Measurements from ENCODE around the gene MTO1. TPM values are rescaled to one million over a fixed set of nuclear protein-coding genes. Genes with fewer than 3 reads are reported as not detected.
"Not testable (repeated sequence)": the region's sequence is repeated elsewhere in the genome, so short reads cannot be mapped to it uniquely, and the experiment has no call there.

The MTO1 gene
- total RNA-seq, 2 experiments from 2014 or later: 63.8 to 72.5 TPM

DNA sequence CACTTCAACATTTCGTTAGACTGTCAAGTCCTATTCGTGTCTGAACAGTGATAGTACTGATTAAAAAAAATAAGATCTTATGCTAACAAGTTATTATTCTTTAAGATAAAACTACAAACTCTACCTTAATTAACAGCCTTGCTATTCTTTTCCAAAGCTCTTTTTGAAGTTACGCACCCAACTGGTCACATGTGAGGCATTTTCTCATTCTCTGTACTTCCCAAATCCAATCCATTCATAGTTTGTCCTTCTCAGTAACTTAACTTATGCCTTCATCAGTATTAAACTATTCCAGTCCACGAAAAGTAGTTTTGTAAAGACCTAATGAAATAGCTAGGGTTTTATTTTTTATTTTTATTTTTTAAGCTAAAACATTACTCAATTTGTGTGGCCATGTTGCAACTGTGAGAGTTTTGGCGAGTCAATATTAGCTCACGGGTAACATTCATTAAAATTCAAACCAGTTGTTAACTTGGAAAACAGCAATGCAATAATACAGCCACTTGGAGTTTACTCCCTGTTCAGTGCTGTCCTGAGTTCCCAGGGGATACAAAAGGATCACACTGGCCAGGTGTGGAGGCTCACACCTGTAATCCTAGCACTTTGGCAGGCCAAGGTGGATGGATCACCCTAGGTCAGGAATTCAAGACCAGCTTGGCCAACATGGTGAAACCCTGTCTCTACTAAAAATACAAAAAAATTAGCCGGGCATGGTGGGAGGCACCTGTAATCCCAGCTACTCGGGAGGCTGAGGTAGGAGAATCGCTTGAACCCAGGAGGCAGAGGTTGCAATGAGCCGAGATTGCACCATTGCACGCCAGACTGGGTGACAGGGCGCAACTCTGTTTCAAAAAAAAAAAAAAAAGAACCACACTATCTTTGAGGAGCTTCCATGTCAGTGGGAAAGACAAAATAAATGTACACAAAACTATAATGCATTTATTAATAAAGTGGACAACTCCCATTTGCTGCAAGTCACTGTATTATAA, 87.2 kb downstream of the MTO1 start:
- TF ChIP-seq, protein P1, sequence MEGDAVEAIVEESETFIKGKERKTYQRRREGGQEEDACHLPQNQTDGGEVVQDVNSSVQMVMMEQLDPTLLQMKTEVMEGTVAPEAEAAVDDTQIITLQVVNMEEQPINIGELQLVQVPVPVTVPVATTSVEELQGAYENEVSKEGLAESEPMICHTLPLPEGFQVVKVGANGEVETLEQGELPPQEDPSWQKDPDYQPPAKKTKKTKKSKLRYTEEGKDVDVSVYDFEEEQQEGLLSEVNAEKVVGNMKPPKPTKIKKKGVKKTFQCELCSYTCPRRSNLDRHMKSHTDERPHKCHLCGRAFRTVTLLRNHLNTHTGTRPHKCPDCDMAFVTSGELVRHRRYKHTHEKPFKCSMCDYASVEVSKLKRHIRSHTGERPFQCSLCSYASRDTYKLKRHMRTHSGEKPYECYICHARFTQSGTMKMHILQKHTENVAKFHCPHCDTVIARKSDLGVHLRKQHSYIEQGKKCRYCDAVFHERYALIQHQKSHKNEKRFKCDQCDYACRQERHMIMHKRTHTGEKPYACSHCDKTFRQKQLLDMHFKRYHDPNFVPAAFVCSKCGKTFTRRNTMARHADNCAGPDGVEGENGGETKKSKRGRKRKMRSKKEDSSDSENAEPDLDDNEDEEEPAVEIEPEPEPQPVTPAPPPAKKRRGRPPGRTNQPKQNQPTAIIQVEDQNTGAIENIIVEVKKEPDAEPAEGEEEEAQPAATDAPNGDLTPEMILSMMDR (conservative IDR thresholded peaks at IDR 0.05; ENCODE audit: low read length): 0 out of 2 replicates have a peak, but pooled peaks have one; percentile 28
- TF ChIP-seq EZH2phosphoT487 (IDR thresholded peaks at IDR 0.05; ENCODE audit: borderline replicate concordance, low read depth, low read length): no peak
- BruUV-seq (replicated peaks): no TSS peak

DNA sequence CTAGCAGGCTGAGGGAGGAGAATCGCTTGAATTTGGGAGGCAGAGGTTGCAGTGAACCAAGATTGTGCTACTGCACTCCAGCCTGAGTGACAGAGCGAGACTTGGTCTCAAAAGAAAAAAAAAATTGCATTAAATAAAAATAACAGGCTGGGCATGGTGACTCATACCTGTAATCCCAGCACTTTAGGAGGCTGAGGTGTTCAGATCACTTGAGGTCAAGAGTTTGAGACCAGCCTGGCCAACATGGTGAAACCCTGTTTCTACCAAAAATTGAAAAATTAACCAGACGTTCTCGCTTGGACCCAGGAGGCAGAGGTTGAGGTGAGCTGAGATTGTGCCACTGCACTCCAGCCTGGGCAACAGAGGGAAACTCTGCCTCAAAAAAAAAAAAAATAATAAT, 89.6 kb downstream of the MTO1 start:
- intact Hi-C loops (cut with micrococcal nuclease; ENCODE audit: unreplicated experiment); H3K27ac ChIP-seq (ENCODE audit: low read depth, low read length, poor library complexity, severe bottlenecking); H3K4me2 ChIP-seq (ENCODE audit: low read length); H4K20me1 ChIP-seq (ENCODE audit: insufficient read depth, low read length); H3K4me1 ChIP-seq (ENCODE audit: insufficient read depth, low read length, poor library complexity, severe bottlenecking); H3K79me2 ChIP-seq (ENCODE audit: insufficient read depth, low read depth, low read length); H3K4me3 ChIP-seq (ENCODE audit: low read depth, low read length, poor library complexity, severe bottlenecking); H3K9me3 ChIP-seq (ENCODE audit: low read length); BruUV-seq (replicated peaks); H3K36me3 ChIP-seq (ENCODE audit: insufficient read depth, low read length); DNase-seq (ENCODE audit: low spot score); H3K9me2 ChIP-seq (ENCODE audit: insufficient read depth, low read length); H2AFZ ChIP-seq (ENCODE audit: low read length); CTCF ChIA-PET (ENCODE audit: unreplicated experiment): not testable (repeated sequence)
- POLR2A ChIA-PET: interaction anchor here (0.5 to 1.0 kb wide), 2 partner anchors 30 to 56 kb away, joined by 3 read pairs; no protein-coding TSS in a partner anchor

More for the DNA sequence above, 87.2 kb downstream of the MTO1 start:
- H3K9me2 ChIP-seq (ENCODE audit: insufficient read depth, low read length): no peaks in the 10 kb centered on the region
- ChIA-PET CTCF (ENCODE audit: unreplicated experiment) (interaction anchor here (0.8 to 1.1 kb wide), 2 partner anchors 9 to 31 kb away, joined by 3 to 4 read pairs; no protein-coding TSS in a partner anchor), POLR2A (interaction anchor here (0.6 to 1.7 kb wide), 11 partner anchors 12 to 1981 kb away, joined by 3 to 7 read pairs (median 3); no protein-coding TSS in a partner anchor)
- intact Hi-C loops (cut with micrococcal nuclease; ENCODE audit: unreplicated experiment): no loop called here
- no peaks in the 10 kb centered on the region for H3K79me2 ChIP-seq (ENCODE audit: insufficient read depth, low read depth, low read length)
- H3K4me3 ChIP-seq (ENCODE audit: low read depth, low read length, poor library complexity, severe bottlenecking): no peak overlapping the region
- no peaks in the 10 kb centered on the region for H3K4me1 ChIP-seq (ENCODE audit: insufficient read depth, low read length, poor library complexity, severe bottlenecking)
- no peaks in the 10 kb centered on the region for H3K9me3 ChIP-seq (ENCODE audit: low read length)
- H3K4me2 ChIP-seq (ENCODE audit: low read length): no peak overlapping the region
- H2AFZ ChIP-seq (ENCODE audit: low read length): no peak overlapping the region
- no peaks in the 10 kb centered on the region for H4K20me1 ChIP-seq (ENCODE audit: insufficient read depth, low read length)
- H3K36me3 ChIP-seq (ENCODE audit: insufficient read depth, low read length): no peaks in the 10 kb centered on the region
- no peak for DNase-seq (ENCODE audit: low spot score)
- H3K27ac ChIP-seq (ENCODE audit: low read depth, low read length, poor library complexity, severe bottlenecking): no peak overlapping the region

DNA sequence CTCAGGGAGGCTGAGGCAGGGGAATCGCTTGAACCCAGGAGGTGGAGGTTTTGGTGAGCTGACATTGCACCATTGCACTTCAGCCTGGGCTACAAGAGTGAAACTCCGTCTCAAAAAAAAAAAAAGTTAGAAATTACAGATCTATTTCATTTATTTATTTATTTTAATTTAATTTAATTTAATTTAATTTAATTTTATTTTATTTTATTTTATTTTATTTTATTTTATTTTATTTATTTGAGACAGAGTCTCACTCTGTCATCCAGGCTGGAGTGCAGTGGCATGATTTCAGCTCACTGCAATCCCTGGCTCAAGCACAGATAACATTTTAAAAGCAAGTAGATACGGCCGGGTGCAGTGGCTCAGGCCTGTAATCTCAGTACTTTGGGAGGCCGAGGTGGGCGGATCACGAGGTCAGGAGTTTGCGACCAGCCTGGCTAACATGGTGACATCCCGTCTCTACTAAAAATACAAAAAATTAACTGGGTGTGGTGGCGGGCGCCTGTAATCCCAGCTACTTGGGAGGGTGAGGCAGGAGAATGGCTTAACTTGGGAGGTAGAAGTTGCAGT, 93.9 kb downstream of the MTO1 start:
- H4K20me1 ChIP-seq (ENCODE audit: insufficient read depth, low read length); CTCF ChIA-PET (ENCODE audit: unreplicated experiment); H3K9me2 ChIP-seq (ENCODE audit: insufficient read depth, low read length); H3K9me3 ChIP-seq (ENCODE audit: low read length); intact Hi-C loops (cut with micrococcal nuclease; ENCODE audit: unreplicated experiment); H3K4me2 ChIP-seq (ENCODE audit: low read length); H3K27ac ChIP-seq (ENCODE audit: low read depth, low read length, poor library complexity, severe bottlenecking); H2AFZ ChIP-seq (ENCODE audit: low read length); H3K4me3 ChIP-seq (ENCODE audit: low read depth, low read length, poor library complexity, severe bottlenecking); BruUV-seq (replicated peaks); H3K79me2 ChIP-seq (ENCODE audit: insufficient read depth, low read depth, low read length); H3K36me3 ChIP-seq (ENCODE audit: insufficient read depth, low read length); DNase-seq (ENCODE audit: low spot score); H3K4me1 ChIP-seq (ENCODE audit: insufficient read depth, low read length, poor library complexity, severe bottlenecking): not testable (repeated sequence)
- POLR2A ChIA-PET: interaction anchor here (0.9 to 1.0 kb wide), 2 partner anchors 13 to 31 kb away, joined by 3 to 5 read pairs; no protein-coding TSS in a partner anchor
